ENCODE results near the gene EEF1AKMT3.
"Not testable (repeated sequence)": the region's sequence is repeated elsewhere in the genome, so short reads cannot be mapped to it uniquely, and the experiment has no call there.

Gene EEF1AKMT3

GRCh38 chr12:57771236-57771872 lies 1.1 kb upstream of the EEF1AKMT3 start:
- TF ChIP-seq CTCF (IDR thresholded peaks at IDR 0.05; ENCODE audit: low read depth, low read length, missing control alignments) = no peak
- in situ Hi-C loops (cut with HindIII; ENCODE audit: low sequenced_read_pairs) = no loop called here
- peak overlapping the region; percentile 90 for H3K4me3 ChIP-seq (ENCODE audit: low read depth, low read length)
- DNase-seq (ENCODE audit: low read depth) = peak; percentile 80

DNA sequence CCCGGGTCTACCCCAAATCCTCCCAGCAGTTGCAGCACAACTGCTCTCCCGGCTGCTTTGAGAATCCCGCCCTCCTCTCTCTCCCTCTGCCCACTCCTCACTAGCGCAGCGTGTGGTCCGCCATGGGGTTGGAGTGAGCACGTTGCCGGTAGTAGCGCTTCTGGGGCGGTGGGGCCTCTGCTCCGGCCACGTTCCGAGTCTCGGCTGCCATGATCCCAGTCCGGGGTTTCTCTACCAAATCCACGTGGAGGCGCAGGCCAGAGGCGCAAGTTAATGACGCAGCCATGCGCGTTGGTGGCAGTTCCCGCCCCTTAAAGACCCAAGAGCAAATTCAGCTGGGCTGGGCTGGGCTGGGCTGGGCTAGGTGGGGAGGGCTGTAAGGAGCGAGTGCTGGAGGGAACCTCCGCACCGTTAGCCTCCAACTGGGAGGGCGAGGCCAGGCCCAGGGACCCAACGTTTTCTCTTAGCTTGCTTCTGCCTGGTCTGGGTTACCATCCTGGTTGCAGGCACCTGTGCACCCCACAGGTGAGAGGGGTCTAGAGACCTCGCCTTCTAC lies 463 bp upstream of the EEF1AKMT3 start, which contains the start of gene METTL1:
METTL1 (minus strand) TSS at position 233 of the 556 bp plus-strand sequence; CDS start at position 211, 22 bp downstream.
- peak within 1 kb of the TSS; percentile 90 for H3K4me3 ChIP-seq (ENCODE audit: low read depth, low read length)
- peak; percentile 92 for DNase-seq (ENCODE audit: low read depth)
- in situ Hi-C loops (cut with HindIII; ENCODE audit: low sequenced_read_pairs) = no loop called here
- no peak for TF ChIP-seq CTCF (IDR thresholded peaks at IDR 0.05; ENCODE audit: low read depth, low read length, missing control alignments)

DNA sequence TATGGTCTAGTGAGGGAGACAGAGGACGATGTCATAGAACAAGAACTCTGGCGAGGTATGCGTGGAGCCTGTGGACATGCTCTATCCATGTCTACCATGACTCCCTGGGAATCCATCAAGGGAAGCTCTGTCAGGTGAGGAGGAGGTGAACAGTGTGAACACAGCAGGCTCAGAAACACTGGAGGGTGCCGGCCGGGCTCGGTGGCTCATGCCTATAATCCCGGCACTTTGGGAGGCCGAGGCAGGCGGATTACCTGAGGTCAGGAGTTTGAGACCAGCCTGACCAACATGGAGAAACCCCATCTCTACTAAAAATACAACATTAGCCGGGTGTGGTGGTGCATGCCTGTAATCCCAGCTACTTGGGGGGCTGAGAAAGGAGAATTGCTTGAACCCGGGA lies 2.2 kb downstream of the EEF1AKMT3 start:
- in situ Hi-C loops (cut with HindIII; ENCODE audit: low sequenced_read_pairs); DNase-seq (ENCODE audit: low read depth); H3K4me3 ChIP-seq (ENCODE audit: low read depth, low read length): not testable (repeated sequence)

DNA sequence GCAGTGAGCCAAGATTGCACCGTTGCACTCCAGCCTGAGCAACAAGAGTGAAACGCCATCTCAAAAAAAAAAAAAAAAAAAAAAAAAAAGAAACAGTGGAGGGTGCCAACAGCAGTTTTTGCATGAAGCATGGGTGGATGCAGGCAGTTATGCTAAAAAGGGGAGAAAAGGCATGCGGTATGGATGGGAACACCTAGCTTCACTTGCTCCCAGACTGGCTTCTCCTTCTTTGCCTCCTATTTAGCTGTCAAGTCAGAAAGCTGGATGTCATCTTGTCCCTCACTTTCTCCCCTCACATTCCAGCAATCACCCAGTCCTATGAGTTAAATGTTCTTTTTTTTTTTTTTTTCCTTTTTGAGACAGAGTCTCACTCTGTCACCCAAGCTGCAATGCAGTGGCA lies 2.6 kb downstream of the EEF1AKMT3 start:
- DNase-seq (ENCODE audit: low read depth) = no peak
- no peak overlapping the region for H3K4me3 ChIP-seq (ENCODE audit: low read depth, low read length)
- in situ Hi-C loops (cut with HindIII; ENCODE audit: low sequenced_read_pairs) = no loop called here
- TF ChIP-seq CTCF (IDR thresholded peaks at IDR 0.05; ENCODE audit: low read depth, low read length, missing control alignments) = no peak

GRCh38 chr12:57775563-57776246 lies 3.3 kb downstream of the EEF1AKMT3 start:
- in situ Hi-C loops (cut with HindIII; ENCODE audit: low sequenced_read_pairs) = no loop called here
- TF ChIP-seq CTCF (IDR thresholded peaks at IDR 0.05; ENCODE audit: low read depth, low read length, missing control alignments) = no peak
- no peak overlapping the region for H3K4me3 ChIP-seq (ENCODE audit: low read depth, low read length)
- DNase-seq (ENCODE audit: low read depth) = no peak

GRCh38 chr12:57776247-57776587 lies 3.8 kb downstream of the EEF1AKMT3 start:
- no peak overlapping the region for H3K4me3 ChIP-seq (ENCODE audit: low read depth, low read length)
- in situ Hi-C loops (cut with HindIII; ENCODE audit: low sequenced_read_pairs) = no loop called here
- no peak for TF ChIP-seq CTCF (IDR thresholded peaks at IDR 0.05; ENCODE audit: low read depth, low read length, missing control alignments)
- no peak for DNase-seq (ENCODE audit: low read depth)

GRCh38 chr12:57777367-57777766 lies 5.0 kb downstream of the EEF1AKMT3 start:
- no peak for TF ChIP-seq CTCF (IDR thresholded peaks at IDR 0.05; ENCODE audit: low read depth, low read length, missing control alignments)
- H3K4me3 ChIP-seq (ENCODE audit: low read depth, low read length) = no peak overlapping the region
- in situ Hi-C loops (cut with HindIII; ENCODE audit: low sequenced_read_pairs) = no loop called here
- DNase-seq (ENCODE audit: low read depth) = no peak
